RPMI8226 (cell line): ENCODE data around the gene CFAP77.

ENCODE experiments used
- DNase-seq: peaks from one replicate; pipeline ENCODE4 v3.0.0-alpha.2; 2015

CFAP77 gene

DNA sequence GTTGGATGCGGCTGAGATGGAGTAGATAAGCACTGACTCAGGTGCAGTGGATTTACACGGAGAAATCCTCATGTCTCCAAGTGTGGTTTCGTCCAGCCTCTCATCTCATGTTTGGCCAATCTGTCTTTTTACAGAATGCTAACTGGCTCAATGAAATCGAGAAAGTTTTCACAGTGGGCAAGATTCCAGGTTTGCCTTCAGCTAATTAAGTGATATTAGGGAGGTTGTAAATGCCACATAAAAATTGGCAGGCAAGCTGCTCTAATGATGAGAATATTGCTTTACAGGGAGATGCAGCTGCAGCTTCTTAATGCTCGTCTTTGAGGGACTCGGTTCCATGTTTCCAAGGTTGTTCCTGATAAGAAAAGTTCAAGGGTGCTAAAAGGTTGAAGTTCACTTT lies 196.1 kb downstream of the CFAP77 start:
- DNase-seq: no peak

- no peak for DNase-seq
Observed at GRCh38 chr9:132609184-132609583, 199.2 kb downstream of the CFAP77 start.

- no peak for DNase-seq
Observed at GRCh38 chr9:132609829-132610228, 199.8 kb downstream of the CFAP77 start.

DNA sequence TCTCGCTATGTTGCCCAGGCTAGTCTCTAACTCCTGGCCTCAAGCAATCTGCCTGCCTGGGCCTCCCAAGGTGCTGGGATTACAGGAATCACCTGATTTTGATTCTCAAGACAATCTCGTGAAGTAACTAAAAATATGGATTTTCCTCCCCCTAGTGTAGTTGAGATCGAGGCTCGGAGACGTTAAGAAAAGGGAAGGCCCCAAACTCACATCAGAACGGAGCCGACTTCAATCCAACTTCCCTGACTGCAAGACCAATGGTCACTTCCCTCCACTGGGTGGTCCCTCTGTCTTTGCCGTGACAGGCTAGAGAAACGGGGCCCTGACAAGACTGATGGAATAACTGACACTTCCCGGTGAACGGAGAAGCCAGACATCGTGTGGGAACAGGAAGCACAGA lies 200.7 kb downstream of the CFAP77 start:
- no peak for DNase-seq

GRCh38 chr9:132614324-132614723 lies 204.3 kb downstream of the CFAP77 start:
- DNase-seq: no peak

- DNase-seq: no peak
Observed at GRCh38 chr9:132615774-132616173, 205.8 kb downstream of the CFAP77 start.

DNA sequence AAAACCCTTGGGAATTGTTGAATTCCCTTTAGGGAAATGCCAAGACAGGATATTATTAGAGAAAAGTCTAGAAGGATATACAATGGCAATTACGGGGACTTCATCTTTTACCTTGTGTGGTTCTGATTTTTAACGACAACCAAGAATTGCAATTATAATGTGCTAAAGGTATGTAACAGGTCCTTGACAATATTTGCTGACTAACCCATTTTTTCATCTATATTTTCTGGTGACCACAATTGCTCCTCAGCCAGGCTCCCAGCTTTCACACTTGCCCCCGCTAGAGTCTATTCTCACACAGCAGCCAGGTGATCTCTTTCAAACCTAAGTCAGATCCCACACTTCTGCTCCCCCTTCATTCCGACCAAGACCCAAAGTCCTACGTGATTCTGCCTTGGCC lies 206.7 kb downstream of the CFAP77 start:
- DNase-seq: no peak

DNA sequence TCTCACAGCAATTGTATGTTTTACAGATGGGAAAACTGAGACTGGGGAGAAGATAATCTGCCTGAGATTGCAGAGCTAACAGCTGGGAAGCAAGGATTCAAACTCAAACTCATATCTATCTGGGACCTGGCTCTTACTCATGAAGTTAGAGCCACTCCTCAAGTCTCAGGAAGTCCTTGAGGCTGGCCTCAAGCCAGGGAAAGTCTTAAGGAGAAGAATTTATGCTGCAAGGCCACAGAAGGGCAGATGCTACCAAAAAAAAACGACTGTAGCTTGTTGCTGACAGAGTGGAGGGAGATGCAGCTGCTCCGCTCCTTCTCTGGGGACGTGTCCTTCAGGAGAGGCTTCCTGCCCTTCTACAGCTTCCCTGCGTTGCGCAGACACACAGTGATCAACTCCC lies 212.1 kb downstream of the CFAP77 start:
- DNase-seq: no peak
